Caco-2 (cell line): ENCODE data around the gene AQP6. TPM values are rescaled to one million over a fixed set of nuclear protein-coding genes. Genes with fewer than 3 reads are reported as not detected.
A peak's percentile ranks its signal among the peaks of the same experiment; 100 is the strongest.

ENCODE experiments used
- BruUV-seq: library from RNA; stranded (reverse); fragments of 400-500 nt; replicated peaks from 2 replicates; lab custom pipeline; 2021; lab: Mats Ljungman, UMichigan
- CTCF ChIA-PET: fragments of 300-600 bp; sonication (Branson Sonifier 250); formaldehyde crosslinking; loops from one replicate; lab custom pipeline; 2022; ENCODE audit warnings: antibody characterized with exemption; lab: Charles Lee
- POLR2A ChIA-PET: fragments of 300-600 bp; sonication (Branson Sonifier 250); formaldehyde crosslinking; loops from one replicate; lab custom pipeline; 2022; ENCODE audit warnings: antibody characterized with exemption; lab: Charles Lee
- DNase-seq, 2 experiments: peaks; one replicate each; pipeline versions ENCODE4 v3.0.0 to v3.0.0-alpha.2; 2020 to 2022
- H3K27me3 ChIP-seq: replicated peaks from 2 replicates; pipeline ENCODE4 v1.6.0; 2011; ENCODE audit warnings: low read length; ENCODE audit not compliant: control insufficient read depth, insufficient read depth
- H3K36me3 ChIP-seq: 2 replicates; pipeline ENCODE4 v1.5.1; 2011; ENCODE audit warnings: low read length; ENCODE audit not compliant: control insufficient read depth, insufficient read depth
- H3K4me1 ChIP-seq: fragments of 250-450 bp; sonication (Bioruptor Pico); 2 replicates; pipeline ENCODE4 v1.5.1; 2020; ENCODE audit warnings: mild to moderate bottlenecking
- H3K4me3 ChIP-seq: 2 replicates; pipeline ENCODE4 v1.5.1; 2011; ENCODE audit warnings: low read depth, mild to moderate bottlenecking, control low read depth, low read length
- H3K9me3 ChIP-seq: fragments of 250-450 bp; sonication (Bioruptor Pico); 2 replicates; pipeline ENCODE4 v1.5.1; 2020; ENCODE audit warnings: mild to moderate bottlenecking, moderate library complexity
- H3K27ac Mint-ChIP-seq: one replicate; pipeline ENCODE4 v1.8.0; 2022; ENCODE audit warnings: mixed read lengths; ENCODE audit not compliant: unreplicated experiment
- H3K27me3 Mint-ChIP-seq: one replicate; pipeline ENCODE4 v1.8.0; 2022; ENCODE audit warnings: mixed read lengths; ENCODE audit not compliant: insufficient read depth, unreplicated experiment
- H3K36me3 Mint-ChIP-seq: one replicate; pipeline ENCODE4 v1.8.0; 2022; ENCODE audit warnings: mild to moderate bottlenecking, mixed read lengths; ENCODE audit not compliant: insufficient read depth, unreplicated experiment
- H3K4me1 Mint-ChIP-seq: one replicate; pipeline ENCODE4 v1.8.0; 2022; ENCODE audit warnings: low read depth, mixed read lengths; ENCODE audit not compliant: unreplicated experiment
- H3K4me3 Mint-ChIP-seq: one replicate; pipeline ENCODE4 v1.8.0; 2022; ENCODE audit warnings: mild to moderate bottlenecking, moderate library complexity, mixed read lengths; ENCODE audit not compliant: unreplicated experiment
- H3K9me3 Mint-ChIP-seq: one replicate; pipeline ENCODE4 v1.8.0; 2022; ENCODE audit warnings: mixed read lengths; ENCODE audit not compliant: unreplicated experiment
- intact Hi-C: fragments of 100-400 bp; cut with micrococcal nuclease; formaldehyde crosslinking; loops from one replicate; pipeline ENCODE4 v1.10.0; 2022; ENCODE audit not compliant: unreplicated experiment
- total RNA-seq: library from RNA; stranded (reverse); gene quantifications from 2 replicates; pipeline ENCODE4 v1.2.3, GENCODE V29; 2022
- TF ChIP-seq, protein P1 (sequence below), 2 experiments: fragments of 200-600 bp in 1 of 2; IDR thresholded peaks; 1 replicate in 1 of 2; 2 replicates in 1 of 2; pipeline versions ENCODE4 v1.5.1 to v1.8.0; 2011 to 2022; ENCODE audit warnings: antibody characterized with exemption in 1 of 2, control low read depth in 1 of 2, inconsistent platforms in 1 of 2, low read depth in 1 of 2, low read length in 1 of 2, mild to moderate bottlenecking in 1 of 2, moderate library complexity in 1 of 2; ENCODE audit not compliant: insufficient read depth in 1 of 2, severe bottlenecking in 1 of 2, unreplicated experiment in 1 of 2

Gene AQP6
- total RNA-seq, 1 experiment from 2014 or later = not detected

DNA sequence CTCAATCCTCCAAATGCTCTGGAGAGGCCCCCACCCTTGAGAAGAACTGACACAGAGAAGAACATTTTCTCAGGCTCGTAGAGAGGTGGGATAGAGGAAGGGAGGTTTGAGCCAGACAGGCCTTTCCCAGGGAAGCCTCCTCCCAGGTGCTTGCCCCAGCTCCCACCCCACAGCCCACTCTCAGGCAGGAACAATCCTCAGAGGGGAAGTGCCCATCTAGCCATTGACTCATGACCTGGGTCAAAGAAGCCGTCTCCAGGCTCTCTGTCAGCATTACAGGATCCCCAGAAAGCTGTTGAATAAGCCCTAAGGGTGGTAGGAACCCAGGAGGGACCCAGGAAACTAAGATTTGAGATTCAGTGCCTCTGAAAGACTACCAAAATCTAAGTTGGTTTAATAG lies 3.8 kb downstream of the AQP6 start:
- Mint-ChIP-seq H3K4me1 (peaks cover 19% of the 10 kb centered on the region), H3K27me3 (no peaks in the 10 kb centered on the region), H3K27ac (no peak overlapping the region), H3K36me3 (no peaks in the 10 kb centered on the region), H3K9me3 (no peaks in the 10 kb centered on the region), H3K4me3 (no peak overlapping the region)
- Histone ChIP-seq H3K36me3 (no peaks in the 10 kb centered on the region), H3K4me1 (peaks cover 15% of the 10 kb centered on the region), H3K4me3 (no peak overlapping the region), H3K9me3 (no peaks in the 10 kb centered on the region), H3K27me3 (no peaks in the 10 kb centered on the region)
- TF ChIP-seq, protein P1, sequence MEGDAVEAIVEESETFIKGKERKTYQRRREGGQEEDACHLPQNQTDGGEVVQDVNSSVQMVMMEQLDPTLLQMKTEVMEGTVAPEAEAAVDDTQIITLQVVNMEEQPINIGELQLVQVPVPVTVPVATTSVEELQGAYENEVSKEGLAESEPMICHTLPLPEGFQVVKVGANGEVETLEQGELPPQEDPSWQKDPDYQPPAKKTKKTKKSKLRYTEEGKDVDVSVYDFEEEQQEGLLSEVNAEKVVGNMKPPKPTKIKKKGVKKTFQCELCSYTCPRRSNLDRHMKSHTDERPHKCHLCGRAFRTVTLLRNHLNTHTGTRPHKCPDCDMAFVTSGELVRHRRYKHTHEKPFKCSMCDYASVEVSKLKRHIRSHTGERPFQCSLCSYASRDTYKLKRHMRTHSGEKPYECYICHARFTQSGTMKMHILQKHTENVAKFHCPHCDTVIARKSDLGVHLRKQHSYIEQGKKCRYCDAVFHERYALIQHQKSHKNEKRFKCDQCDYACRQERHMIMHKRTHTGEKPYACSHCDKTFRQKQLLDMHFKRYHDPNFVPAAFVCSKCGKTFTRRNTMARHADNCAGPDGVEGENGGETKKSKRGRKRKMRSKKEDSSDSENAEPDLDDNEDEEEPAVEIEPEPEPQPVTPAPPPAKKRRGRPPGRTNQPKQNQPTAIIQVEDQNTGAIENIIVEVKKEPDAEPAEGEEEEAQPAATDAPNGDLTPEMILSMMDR (IDR thresholded peaks at IDR 0.05; ENCODE audit: insufficient read depth in 1 of 2, low read depth in 1 of 2, low read length in 1 of 2, severe bottlenecking in 1 of 2, unreplicated experiment in 1 of 2) = no peak
- intact Hi-C loops = no loop called here
- BruUV-seq = no TSS peak
- no peak for DNase-seq
- ChIA-PET POLR2A (no interaction called here), CTCF (no interaction called here)

DNA sequence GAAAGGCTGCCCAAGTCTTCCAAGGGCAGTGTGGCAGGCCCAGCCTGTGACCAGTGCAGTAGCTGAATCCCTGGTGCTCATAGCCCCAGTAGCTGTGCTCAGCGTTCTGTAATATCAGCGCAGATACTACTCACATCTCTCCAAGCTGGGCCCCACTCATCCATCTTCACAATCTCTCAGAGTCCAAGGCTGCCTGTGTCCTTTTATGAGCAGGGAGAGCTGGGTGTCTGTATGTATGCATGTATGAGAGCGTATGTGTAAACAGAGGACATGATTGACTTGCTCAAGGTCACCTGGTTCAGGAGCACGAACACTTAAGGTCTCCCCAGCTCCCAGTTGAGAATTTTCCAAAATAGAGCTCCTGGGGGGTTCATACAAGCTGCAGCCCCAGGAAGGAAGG lies 5.4 kb downstream of the AQP6 start:
- Mint-ChIP-seq H3K36me3 (no peaks in the 10 kb centered on the region), H3K9me3 (no peaks in the 10 kb centered on the region)
- intact Hi-C loops = no loop called here

DNA sequence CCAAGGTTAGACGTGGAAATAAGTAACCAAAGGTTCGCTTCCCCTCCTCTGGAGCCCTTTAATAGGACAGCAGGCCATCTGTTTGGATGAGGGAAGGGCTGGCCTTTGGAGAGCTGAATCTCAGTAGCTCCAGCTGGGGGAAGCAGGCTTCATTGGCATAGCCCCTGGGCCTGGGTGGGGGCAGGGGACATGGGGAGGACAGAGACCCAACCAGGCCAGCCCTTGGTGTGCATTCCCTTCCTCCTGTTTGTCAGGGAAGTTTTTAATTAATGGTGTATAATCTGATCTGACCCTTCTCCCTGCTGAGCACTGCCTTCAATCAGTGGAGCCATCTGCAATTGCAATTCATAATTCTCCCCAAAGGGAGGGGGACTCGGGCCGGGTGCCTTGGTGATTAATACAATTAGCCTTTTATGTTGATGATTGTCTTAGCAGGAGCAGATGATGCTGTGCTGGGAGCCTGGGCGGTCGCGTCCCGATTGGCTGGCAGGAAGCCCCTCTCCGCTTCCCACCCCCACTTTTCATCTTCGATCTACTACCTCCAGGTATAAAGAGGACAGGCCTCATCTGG lies 6.4 kb downstream of the AQP6 start:
- POLR2A ChIA-PET = no interaction called here
- Mint-ChIP-seq H3K9me3 (no peaks in the 10 kb centered on the region), H3K27ac (peak overlapping the region; percentile 14), H3K4me3 (no peak overlapping the region), H3K27me3 (no peaks in the 10 kb centered on the region), H3K36me3 (peaks cover 8% of the 10 kb centered on the region), H3K4me1 (peaks cover 19% of the 10 kb centered on the region)
- Histone ChIP-seq H3K27me3 (no peaks in the 10 kb centered on the region), H3K4me1 (peaks cover 19% of the 10 kb centered on the region), H3K9me3 (no peaks in the 10 kb centered on the region), H3K36me3 (no peaks in the 10 kb centered on the region), H3K4me3 (no peak overlapping the region)
- DNase-seq = no peak
- TF ChIP-seq, protein P1 (IDR thresholded peaks at IDR 0.05; ENCODE audit: insufficient read depth in 1 of 2, low read depth in 1 of 2, low read length in 1 of 2, severe bottlenecking in 1 of 2, unreplicated experiment in 1 of 2) = no peak
- BruUV-seq = no TSS peak
- intact Hi-C loops = no loop called here
- CTCF ChIA-PET = interaction anchor here (0.9 to 1.2 kb wide), 3 partner anchors 11 to 238 kb away, joined by 3 to 6 read pairs (median 3); partner anchors contain the start of gene TMBIM6

More for the DNA sequence above, 5.4 kb downstream of the AQP6 start:
- peaks cover 19% of the 10 kb centered on the region for H3K4me1 Mint-ChIP-seq
- BruUV-seq = no TSS peak
- ChIA-PET POLR2A (no interaction called here), CTCF (interaction anchor here (0.6 to 1.2 kb wide), 3 partner anchors 10 to 78 kb away, joined by 3 to 6 read pairs (median 3); no protein-coding TSS in a partner anchor)
- peaks cover 19% of the 10 kb centered on the region for H3K4me1 ChIP-seq
- H3K27me3 Mint-ChIP-seq = no peaks in the 10 kb centered on the region
- H3K27ac Mint-ChIP-seq = no peak overlapping the region
- no peak overlapping the region for H3K4me3 ChIP-seq
- H3K27me3 ChIP-seq = no peaks in the 10 kb centered on the region
- H3K9me3 ChIP-seq = no peaks in the 10 kb centered on the region
- H3K4me3 Mint-ChIP-seq = no peak overlapping the region
- H3K36me3 ChIP-seq = no peaks in the 10 kb centered on the region
- DNase-seq = no peak
- TF ChIP-seq, protein P1 (IDR thresholded peaks at IDR 0.05; ENCODE audit: insufficient read depth in 1 of 2, low read depth in 1 of 2, low read length in 1 of 2, severe bottlenecking in 1 of 2, unreplicated experiment in 1 of 2) = no peak
